ENCODE data around the gene PLCG1. TPM values are rescaled to one million over a fixed set of nuclear protein-coding genes. Genes with fewer than 3 reads are reported as not detected.

The PLCG1 gene
- total and polyA plus RNA-seq, 12 donors = 32.9 to 139 (median 76.9) TPM

DNA sequence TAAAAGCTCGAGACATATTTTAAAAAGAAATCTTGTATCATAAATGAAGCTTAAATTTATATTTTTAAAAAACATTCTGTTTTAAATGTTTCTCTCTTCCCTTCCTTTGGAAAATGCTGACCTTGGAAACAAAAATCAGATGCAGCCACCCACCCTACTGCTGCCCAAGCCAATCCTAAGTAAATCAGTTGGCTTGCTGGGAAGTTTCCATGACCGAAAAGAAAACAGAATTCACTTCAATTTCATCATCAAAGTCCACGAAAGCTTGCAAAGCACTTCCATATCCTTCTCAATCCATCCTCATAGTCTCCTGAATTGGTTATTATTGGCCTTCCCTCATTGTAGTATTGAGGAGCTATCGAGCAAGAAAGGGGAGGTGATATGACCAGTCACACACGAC is 80.1 kb downstream of the PLCG1 start:
- Histone ChIP-seq H3K36me3 (replicated peaks in 1 of 2) (no peaks in the 10 kb centered on the region), H3K9me3 (replicated peaks in 1 of 3) (no peaks in the 10 kb centered on the region), H3K27me3 (no peaks in the 10 kb centered on the region), H3K4me1 (replicated peaks in 1 of 2) (peaks cover 25 to 37% of the 10 kb centered on the region in 2 donors), H3K4me3 (no peak overlapping the region), H3K27ac (no peak overlapping the region)
- 76 to 84% (median 82%) methylated on average over 5 of the region's 5 CpGs for WGBS, 4 donors
- intact Hi-C loops (cut with DNase I) = no loop called here
- TF ChIP-seq POLR2A (IDR thresholded peaks at IDR 0.05) = no peak
- TF ChIP-seq, protein P1, sequence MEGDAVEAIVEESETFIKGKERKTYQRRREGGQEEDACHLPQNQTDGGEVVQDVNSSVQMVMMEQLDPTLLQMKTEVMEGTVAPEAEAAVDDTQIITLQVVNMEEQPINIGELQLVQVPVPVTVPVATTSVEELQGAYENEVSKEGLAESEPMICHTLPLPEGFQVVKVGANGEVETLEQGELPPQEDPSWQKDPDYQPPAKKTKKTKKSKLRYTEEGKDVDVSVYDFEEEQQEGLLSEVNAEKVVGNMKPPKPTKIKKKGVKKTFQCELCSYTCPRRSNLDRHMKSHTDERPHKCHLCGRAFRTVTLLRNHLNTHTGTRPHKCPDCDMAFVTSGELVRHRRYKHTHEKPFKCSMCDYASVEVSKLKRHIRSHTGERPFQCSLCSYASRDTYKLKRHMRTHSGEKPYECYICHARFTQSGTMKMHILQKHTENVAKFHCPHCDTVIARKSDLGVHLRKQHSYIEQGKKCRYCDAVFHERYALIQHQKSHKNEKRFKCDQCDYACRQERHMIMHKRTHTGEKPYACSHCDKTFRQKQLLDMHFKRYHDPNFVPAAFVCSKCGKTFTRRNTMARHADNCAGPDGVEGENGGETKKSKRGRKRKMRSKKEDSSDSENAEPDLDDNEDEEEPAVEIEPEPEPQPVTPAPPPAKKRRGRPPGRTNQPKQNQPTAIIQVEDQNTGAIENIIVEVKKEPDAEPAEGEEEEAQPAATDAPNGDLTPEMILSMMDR (IDR thresholded peaks at IDR 0.05) = no peak
- no peak for DNase-seq

DNA sequence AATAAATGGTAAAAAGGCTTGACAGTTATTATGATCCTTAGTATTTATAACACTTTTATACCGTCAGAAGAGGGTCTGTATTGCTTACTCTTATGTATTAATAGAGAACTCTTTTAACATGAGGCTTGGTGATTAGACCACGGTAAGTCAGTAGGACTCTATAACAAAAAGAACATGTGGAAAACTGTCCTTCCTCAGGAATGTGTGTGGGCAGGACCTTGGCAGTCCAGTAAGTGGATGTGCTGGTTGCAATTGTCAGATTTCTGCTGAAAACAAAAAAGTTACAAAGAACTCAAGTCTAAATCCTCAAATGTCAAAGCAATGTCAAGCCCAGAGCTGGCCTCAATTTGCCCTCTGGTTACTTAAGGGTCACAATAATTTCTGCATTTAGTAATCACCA is 81.1 kb downstream of the PLCG1 start:
- Histone ChIP-seq H3K27ac (no peak overlapping the region), H3K27me3 (no peaks in the 10 kb centered on the region), H3K36me3 (replicated peaks in 1 of 2) (no peaks in the 10 kb centered on the region), H3K4me1 (replicated peaks in 1 of 2) (peaks cover 19 to 40% of the 10 kb centered on the region in 2 donors), H3K4me3 (no peak overlapping the region), H3K9me3 (replicated peaks in 1 of 3) (no peaks in the 10 kb centered on the region)
- DNase-seq = peak in 2 of 7 donors; percentile 15 to 49
- intact Hi-C loops (cut with DNase I) = no loop called here
- TF ChIP-seq POLR2A (IDR thresholded peaks at IDR 0.05) = no peak
- TF ChIP-seq, protein P1 (IDR thresholded peaks at IDR 0.05) = no peak
- WGBS, 4 donors = 55 to 64% (median 60%) methylated on average over 2 of the region's 2 CpGs

DNA sequence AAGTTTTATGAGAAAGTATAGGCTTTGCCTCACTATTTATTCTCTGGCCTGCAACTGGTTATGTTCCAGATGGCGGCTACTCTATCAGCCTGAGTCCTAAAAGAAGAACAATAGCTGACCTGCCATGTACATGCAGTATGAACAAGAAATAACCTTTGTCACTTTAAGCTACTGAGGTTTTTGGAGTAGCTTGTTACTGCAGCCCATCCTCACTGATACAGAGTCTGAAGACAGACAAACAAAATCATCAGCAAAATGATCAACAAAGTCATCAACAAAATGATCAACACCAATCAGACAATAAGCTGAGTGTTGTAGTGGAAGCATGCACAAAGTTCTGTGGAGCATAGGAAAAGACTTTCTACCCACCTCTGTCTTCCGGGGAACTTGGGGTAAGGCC is 82.5 kb downstream of the PLCG1 start:
- no peaks in the 10 kb centered on the region for H3K9me3 ChIP-seq (replicated peaks in 1 of 3)
- no peak overlapping the region for H3K27ac ChIP-seq
- no peak overlapping the region for H3K4me3 ChIP-seq
- peaks cover 15 to 33% of the 10 kb centered on the region in 2 donors for H3K4me1 ChIP-seq (replicated peaks in 1 of 2)
- H3K36me3 ChIP-seq (replicated peaks in 1 of 2) = no peaks in the 10 kb centered on the region
- TF ChIP-seq POLR2A (IDR thresholded peaks at IDR 0.05) = no peak
- TF ChIP-seq, protein P1 (IDR thresholded peaks at IDR 0.05) = no peak
- intact Hi-C loops (cut with DNase I) = loop anchor here in 1 of 2 donors (10.0 kb wide), 1 partner anchor 45 kb away; no protein-coding TSS in a partner anchor
- H3K27me3 ChIP-seq = no peaks in the 10 kb centered on the region
- DNase-seq = no peak
- 95 to 98% (median 96%) methylated on average over 2 of the region's 2 CpGs for WGBS, 4 donors

DNA sequence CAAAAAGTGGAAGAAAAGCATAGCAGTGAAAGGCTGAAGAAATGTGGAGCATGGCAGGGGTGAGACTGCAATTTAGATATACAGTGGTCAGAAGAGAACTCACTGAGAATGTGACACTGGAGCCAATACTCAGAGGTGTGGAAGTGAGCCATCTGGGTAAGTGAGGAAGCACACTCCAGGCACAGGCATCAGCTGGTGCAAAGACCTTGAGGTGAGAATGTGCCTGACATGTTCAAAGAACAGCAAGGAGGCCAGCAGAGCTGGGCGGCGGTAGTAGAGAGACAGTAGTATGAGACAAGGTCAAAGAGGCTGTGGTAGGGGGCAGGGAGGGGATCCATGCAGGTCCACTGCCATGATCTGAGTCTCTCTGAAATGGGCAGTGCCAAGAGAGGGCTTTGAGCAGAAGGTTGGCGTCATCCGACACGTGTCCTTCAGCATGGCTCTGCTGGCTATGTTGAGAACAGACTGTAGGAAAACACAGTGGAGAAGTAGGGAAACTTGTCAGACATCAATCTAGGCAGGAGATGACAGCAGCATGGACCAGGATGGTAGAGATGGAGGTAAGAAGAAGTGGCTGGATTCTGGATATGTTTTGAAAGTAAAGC is 84.4 kb downstream of the PLCG1 start:
- peak overlapping the region in 2 of 5 donors; percentile 26 to 42 for H3K27ac ChIP-seq
- intact Hi-C loops (cut with DNase I) = loop anchor here in 1 of 2 donors (10.0 kb wide), 1 partner anchor 47 kb away; no protein-coding TSS in a partner anchor
- H3K4me1 ChIP-seq (replicated peaks in 1 of 2) = peaks cover 15 to 33% of the 10 kb centered on the region in 2 donors
- no peak for TF ChIP-seq POLR2A (IDR thresholded peaks at IDR 0.05)
- TF ChIP-seq, protein P1 (IDR thresholded peaks at IDR 0.05) = no peak
- H3K36me3 ChIP-seq (replicated peaks in 1 of 2) = no peaks in the 10 kb centered on the region
- no peaks in the 10 kb centered on the region for H3K9me3 ChIP-seq (replicated peaks in 1 of 3)
- peak in 4 of 7 donors; percentile 38 to 53 (median 49) for DNase-seq
- WGBS, 4 donors = 57 to 67% (median 59%) methylated on average over 5 of the region's 5 CpGs
- H3K4me3 ChIP-seq = no peak overlapping the region
- H3K27me3 ChIP-seq = no peaks in the 10 kb centered on the region

All from adrenal gland (tissue), 12 donors.